ENCODE data around the gene TMSB15A.
"Not testable (repeated sequence)": the region's sequence is repeated elsewhere in the genome, so short reads cannot be mapped to it uniquely, and the experiment has no call there.

Gene TMSB15A

GRCh38 chrX:102515975-102516941 is at the start of gene TMSB15A:
Gene TMSB15A (minus strand): TSS chrX:102516739.
- H3K9ac ChIP-seq (ENCODE audit: insufficient read length, low read depth): peak within 1 kb of the TSS; percentile 82
- H3K27me3 ChIP-seq (ENCODE audit: insufficient read depth, insufficient read length): no peaks in the 10 kb centered on the region
- peak within 1 kb of the TSS; percentile 71 for H3K4me3 ChIP-seq (ENCODE audit: insufficient read length, low read depth)
- H3K4me1 ChIP-seq (ENCODE audit: insufficient read depth, insufficient read length): no peaks in the 10 kb centered on the region
- no peak for TF ChIP-seq ZNF274 (IDR thresholded peaks at IDR 0.05; ENCODE audit: low read depth, low read length)
- TF ChIP-seq SUZ12 (IDR thresholded peaks at IDR 0.05; ENCODE audit: extremely low read depth, insufficient read depth, insufficient read length): no peak
- TF ChIP-seq YY1 (IDR thresholded peaks at IDR 0.05; ENCODE audit: insufficient read depth, insufficient read length): no peak
- H3K9me3 ChIP-seq (ENCODE audit: insufficient read depth, low read length): no peaks in the 10 kb centered on the region
- peak; percentile 59 for DNase-seq (ENCODE audit: low read depth, low spot score)
- peaks cover 26% of the 10 kb centered on the region for H3K36me3 ChIP-seq (ENCODE audit: insufficient read depth, insufficient read length, low read length)

- no peaks in the 10 kb centered on the region for H3K9me3 ChIP-seq (ENCODE audit: insufficient read depth, low read length)
- no peak for TF ChIP-seq SUZ12 (IDR thresholded peaks at IDR 0.05; ENCODE audit: extremely low read depth, insufficient read depth, insufficient read length)
- no peak for TF ChIP-seq ZNF274 (IDR thresholded peaks at IDR 0.05; ENCODE audit: low read depth, low read length)
- no peak for TF ChIP-seq YY1 (IDR thresholded peaks at IDR 0.05; ENCODE audit: insufficient read depth, insufficient read length)
- no peak overlapping the region for H3K4me3 ChIP-seq (ENCODE audit: insufficient read length, low read depth)
- no peaks in the 10 kb centered on the region for H3K36me3 ChIP-seq (ENCODE audit: insufficient read depth, insufficient read length, low read length)
- no peak for DNase-seq (ENCODE audit: low read depth, low spot score)
- H3K27me3 ChIP-seq (ENCODE audit: insufficient read depth, insufficient read length): no peaks in the 10 kb centered on the region
- no peaks in the 10 kb centered on the region for H3K4me1 ChIP-seq (ENCODE audit: insufficient read depth, insufficient read length)
- no peak overlapping the region for H3K9ac ChIP-seq (ENCODE audit: insufficient read length, low read depth)
Measured at GRCh38 chrX:102560423-102561068, 44.0 kb upstream of the TMSB15A start.

- no peak overlapping the region for H3K4me3 ChIP-seq (ENCODE audit: insufficient read length, low read depth)
- TF ChIP-seq YY1 (IDR thresholded peaks at IDR 0.05; ENCODE audit: insufficient read depth, insufficient read length) (no peak), ZNF274 (IDR thresholded peaks at IDR 0.05; ENCODE audit: low read depth, low read length) (no peak), SUZ12 (IDR thresholded peaks at IDR 0.05; ENCODE audit: extremely low read depth, insufficient read depth, insufficient read length) (no peak)
- H3K4me1 ChIP-seq (ENCODE audit: insufficient read depth, insufficient read length): no peaks in the 10 kb centered on the region
- H3K27me3 ChIP-seq (ENCODE audit: insufficient read depth, insufficient read length): no peaks in the 10 kb centered on the region
- no peaks in the 10 kb centered on the region for H3K36me3 ChIP-seq (ENCODE audit: insufficient read depth, insufficient read length, low read length)
- no peaks in the 10 kb centered on the region for H3K9me3 ChIP-seq (ENCODE audit: insufficient read depth, low read length)
- DNase-seq (ENCODE audit: low read depth, low spot score): no peak
- H3K9ac ChIP-seq (ENCODE audit: insufficient read length, low read depth): no peak overlapping the region
Measured at GRCh38 chrX:102558607-102559006, 42.1 kb upstream of the TMSB15A start.

GRCh38 chrX:102548231-102548630 is 31.7 kb upstream of the TMSB15A start:
- no peak for DNase-seq (ENCODE audit: low read depth, low spot score)
- Histone ChIP-seq H3K27me3 (ENCODE audit: insufficient read depth, insufficient read length) (no peaks in the 10 kb centered on the region), H3K4me3 (ENCODE audit: insufficient read length, low read depth) (no peak overlapping the region), H3K4me1 (ENCODE audit: insufficient read depth, insufficient read length) (no peaks in the 10 kb centered on the region), H3K9me3 (ENCODE audit: insufficient read depth, low read length) (no peaks in the 10 kb centered on the region; the same call in 1 of the 2 replicates), H3K36me3 (ENCODE audit: insufficient read depth, insufficient read length, low read length) (no peaks in the 10 kb centered on the region), H3K9ac (ENCODE audit: insufficient read length, low read depth) (no peak overlapping the region)
- no peak for TF ChIP-seq ZNF274 (IDR thresholded peaks at IDR 0.05; ENCODE audit: low read depth, low read length)

GRCh38 chrX:102546828-102547493 is 30.4 kb upstream of the TMSB15A start:
- H3K9ac ChIP-seq (ENCODE audit: insufficient read length, low read depth): no peak overlapping the region
- H3K27me3 ChIP-seq (ENCODE audit: insufficient read depth, insufficient read length): no peaks in the 10 kb centered on the region
- TF ChIP-seq SUZ12 (IDR thresholded peaks at IDR 0.05; ENCODE audit: extremely low read depth, insufficient read depth, insufficient read length): no peak
- no peak for TF ChIP-seq YY1 (IDR thresholded peaks at IDR 0.05; ENCODE audit: insufficient read depth, insufficient read length)
- no peak for TF ChIP-seq ZNF274 (IDR thresholded peaks at IDR 0.05; ENCODE audit: low read depth, low read length)
- no peaks in the 10 kb centered on the region for H3K4me1 ChIP-seq (ENCODE audit: insufficient read depth, insufficient read length)
- no peak overlapping the region for H3K4me3 ChIP-seq (ENCODE audit: insufficient read length, low read depth)
- H3K9me3 ChIP-seq (ENCODE audit: insufficient read depth, low read length): no peaks in the 10 kb centered on the region; the same call in 1 of the 2 replicates
- no peak for DNase-seq (ENCODE audit: low read depth, low spot score)
- H3K36me3 ChIP-seq (ENCODE audit: insufficient read depth, insufficient read length, low read length): no peaks in the 10 kb centered on the region

GRCh38 chrX:102546175-102546574 is 29.6 kb upstream of the TMSB15A start:
- not testable (repeated sequence) for DNase-seq (ENCODE audit: low read depth, low spot score); H3K27me3 ChIP-seq (ENCODE audit: insufficient read depth, insufficient read length); H3K9me3 ChIP-seq (ENCODE audit: insufficient read depth, low read length); H3K36me3 ChIP-seq (ENCODE audit: insufficient read depth, insufficient read length, low read length); H3K4me3 ChIP-seq (ENCODE audit: insufficient read length, low read depth); H3K9ac ChIP-seq (ENCODE audit: insufficient read length, low read depth); H3K4me1 ChIP-seq (ENCODE audit: insufficient read depth, insufficient read length)

GRCh38 chrX:102535958-102536357 is 19.4 kb upstream of the TMSB15A start:
- Histone ChIP-seq H3K36me3 (ENCODE audit: insufficient read depth, insufficient read length, low read length) (no peaks in the 10 kb centered on the region), H3K27me3 (ENCODE audit: insufficient read depth, insufficient read length) (no peaks in the 10 kb centered on the region), H3K4me1 (ENCODE audit: insufficient read depth, insufficient read length) (no peaks in the 10 kb centered on the region), H3K4me3 (ENCODE audit: insufficient read length, low read depth) (no peak overlapping the region), H3K9me3 (ENCODE audit: insufficient read depth, low read length) (no peaks in the 10 kb centered on the region), H3K9ac (ENCODE audit: insufficient read length, low read depth) (no peak overlapping the region)
- DNase-seq (ENCODE audit: low read depth, low spot score): no peak
- no peak for TF ChIP-seq YY1 (IDR thresholded peaks at IDR 0.05; ENCODE audit: insufficient read depth, insufficient read length)
- no peak for TF ChIP-seq ZNF274 (IDR thresholded peaks at IDR 0.05; ENCODE audit: low read depth, low read length)
- TF ChIP-seq SUZ12 (IDR thresholded peaks at IDR 0.05; ENCODE audit: extremely low read depth, insufficient read depth, insufficient read length): no peak
